Activated CD8-positive, alpha-beta memory T cell treated with anti-CD3 and anti-CD28 coated beads for 36 hours (primary cell): ENCODE data around the gene ORAI1. TPM values are rescaled to one million over a fixed set of nuclear protein-coding genes. Genes with fewer than 3 reads are reported as not detected.
"Not testable (repeated sequence)": the region's sequence is repeated elsewhere in the genome, so short reads cannot be mapped to it uniquely, and the experiment has no call there.

ENCODE experiments used
- CTCF ChIA-PET: fragments of 350-600 bp; sonication (Branson Sonifier 250); formaldehyde crosslinking; loops from one replicate; lab custom pipeline; 2021; ENCODE audit warnings: antibody characterized with exemption; lab: Charles Lee
- POLR2A ChIA-PET: fragments of 350-600 bp; sonication (Branson Sonifier 250); formaldehyde crosslinking; loops from one replicate; lab custom pipeline; 2021; ENCODE audit warnings: antibody characterized with exemption; lab: Charles Lee
- total RNA-seq, 2 experiments: library from RNA; stranded (reverse); gene quantifications; one replicate each; pipeline ENCODE4 v1.2.3, GENCODE V29; 2021

Gene ORAI1
- 10 to 100 TPM; 52.0 to 53.7 TPM for total RNA-seq

GRCh38 chr12:121626087-121626852, at the start of gene ORAI1:
ORAI1 (plus strand) TSS chr12:121626530.
- CTCF ChIA-PET = interaction anchor here (0.9 to 7.2 kb wide), 8 partner anchors 9 to 138 kb away, joined by 3 to 48 read pairs (median 8); partner anchors contain the start of gene MORN3
- POLR2A ChIA-PET = interaction anchor here (0.6 to 2.9 kb wide), 16 partner anchors 10 to 225 kb away, joined by 3 to 42 read pairs (median 7); partner anchors contain the start of genes KDM2B and RNF34

- ChIA-PET POLR2A (interaction anchor here (0.6 kb wide), 1 partner anchor 74 kb away, joined by 15 read pairs; no protein-coding TSS in a partner anchor), CTCF (interaction anchor here (1.3 kb wide), 1 partner anchor 24 kb away, joined by 5 read pairs; no protein-coding TSS in a partner anchor)
Observed at GRCh38 chr12:121576851-121577391, 49.4 kb upstream of the ORAI1 start.

DNA sequence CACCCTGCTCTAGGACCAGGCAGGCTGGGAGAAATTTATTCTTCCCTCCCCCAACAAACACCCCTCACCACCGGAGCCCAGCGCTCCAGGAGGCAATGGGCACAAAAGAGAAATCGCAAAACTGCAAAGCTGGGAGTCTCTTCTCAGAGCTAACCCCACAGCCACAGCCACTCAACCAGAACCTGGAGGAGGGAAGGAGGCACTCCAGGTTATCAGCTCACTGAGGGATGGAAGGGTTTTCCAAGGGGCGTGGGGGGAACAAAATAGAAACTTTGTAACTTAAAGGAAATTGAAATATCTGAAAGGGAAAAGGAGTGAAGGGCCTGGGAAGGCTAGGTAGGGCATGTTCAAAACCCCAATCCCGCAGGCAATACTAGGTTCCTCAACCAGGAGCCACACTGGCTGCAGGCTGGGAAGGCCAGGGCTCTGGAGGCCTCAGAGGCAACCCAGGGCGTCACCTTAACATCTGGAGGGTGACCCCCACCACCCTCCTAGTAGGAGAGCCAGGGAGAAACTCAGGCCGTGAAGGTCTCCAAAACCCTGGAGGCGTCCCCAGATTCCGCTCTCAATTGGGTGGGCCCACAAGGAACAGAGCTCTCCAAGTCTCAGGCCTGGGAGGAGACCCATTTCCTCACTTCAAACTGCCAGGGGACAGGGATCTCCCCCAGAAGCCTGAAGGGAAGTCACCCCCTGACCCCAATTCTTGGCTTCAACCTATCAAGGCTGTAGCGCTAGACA, 48.7 kb upstream of the ORAI1 start:
- ChIA-PET POLR2A (interaction anchor here (0.7 kb wide), 1 partner anchor 9 kb away, joined by 3 read pairs; no protein-coding TSS in a partner anchor), CTCF (interaction anchor here (0.5 to 1.3 kb wide), 2 partner anchors 25 to 72 kb away, joined by 4 to 5 read pairs; no protein-coding TSS in a partner anchor)

- ChIA-PET POLR2A (interaction anchor here (0.5 to 3.3 kb wide), 6 partner anchors 13 to 1287 kb away, joined by 3 to 26 read pairs (median 6); partner anchors contain the start of gene ORAI1), CTCF (interaction anchor here (0.5 to 1.8 kb wide), 4 partner anchors 41 to 106 kb away, joined by 3 to 7 read pairs (median 4); no protein-coding TSS in a partner anchor)
Observed at GRCh38 chr12:121578230-121579189, 47.8 kb upstream of the ORAI1 start.

DNA sequence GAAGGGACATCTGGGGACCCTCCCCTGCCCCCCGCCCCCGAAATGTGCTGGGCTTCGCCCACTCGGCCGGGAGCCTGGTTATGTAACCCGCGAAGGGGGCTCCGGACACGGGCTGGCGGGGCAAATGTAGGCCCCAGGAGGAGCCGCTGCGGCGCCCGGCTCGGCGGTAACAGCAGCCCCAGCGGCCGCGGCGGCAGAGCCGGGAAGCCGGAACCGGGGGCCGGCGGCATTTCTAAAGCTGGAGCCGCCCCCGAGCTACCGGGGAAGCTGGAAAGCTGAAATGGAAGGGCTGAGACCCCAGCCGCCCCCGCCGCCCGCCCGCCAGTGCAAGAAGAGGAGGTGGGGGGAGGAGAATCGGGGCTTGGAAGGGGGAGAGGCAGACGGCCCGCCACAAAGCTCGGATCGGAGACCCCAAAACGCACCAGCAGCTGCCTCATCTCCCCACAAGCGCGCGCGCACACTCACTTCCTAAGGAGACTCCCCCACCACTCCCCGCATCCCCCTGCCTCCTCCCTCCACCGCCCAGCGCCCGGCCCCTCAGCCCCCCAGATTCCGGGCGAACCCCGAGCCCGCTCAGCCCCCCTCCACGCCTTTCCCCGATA, 47.0 kb upstream of the ORAI1 start:
- ChIA-PET POLR2A (interaction anchor here (0.5 to 3.3 kb wide), 13 partner anchors 10 to 1305 kb away, joined by 3 to 26 read pairs (median 7); partner anchors contain the start of genes ORAI1 and RNF34), CTCF (interaction anchor here (0.6 to 1.8 kb wide), 9 partner anchors 12 to 1789 kb away, joined by 3 to 7 read pairs (median 3); no protein-coding TSS in a partner anchor)

DNA sequence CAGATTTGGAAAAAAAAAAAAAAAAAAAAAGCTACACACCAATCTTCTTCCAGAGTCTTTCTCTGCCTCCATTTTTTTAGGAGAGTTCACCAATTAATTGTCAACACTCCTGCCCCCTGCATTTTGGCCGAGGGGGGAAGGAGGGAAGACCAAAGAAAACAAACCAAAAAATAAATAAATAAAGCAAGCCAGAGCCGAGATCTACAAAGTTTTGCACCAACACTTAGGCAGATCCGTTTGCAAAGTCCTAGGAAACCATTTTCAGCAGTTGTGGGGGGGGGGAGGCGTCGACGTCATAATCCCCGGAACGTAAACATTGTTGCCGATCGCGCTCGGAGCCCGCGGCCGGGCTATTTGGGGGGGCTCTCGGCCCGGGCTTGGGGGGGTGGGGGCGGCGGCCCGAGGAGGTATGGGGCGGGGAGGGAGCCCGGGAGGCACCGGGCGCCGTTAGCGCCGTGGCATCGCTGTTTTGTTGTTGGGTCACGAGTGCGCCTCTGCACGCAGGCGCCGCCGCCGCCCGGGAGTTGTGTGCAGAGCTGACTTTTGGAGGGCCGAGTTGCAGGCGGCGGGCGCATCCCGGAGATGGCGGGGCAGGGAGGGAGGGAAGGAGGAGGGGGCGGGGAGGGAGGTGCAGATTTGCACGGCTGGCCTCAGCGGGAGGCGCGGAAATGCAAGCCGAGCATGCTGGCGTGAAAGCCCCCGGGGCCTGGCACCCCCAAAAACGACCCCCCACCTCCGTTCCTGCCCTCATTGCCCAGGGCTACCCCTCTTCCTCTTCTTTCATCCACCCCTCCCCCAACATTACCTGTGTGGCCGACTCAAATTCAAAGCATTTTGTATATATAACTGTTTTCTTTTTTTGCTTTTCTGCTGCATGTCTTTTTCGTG, 46.1 kb upstream of the ORAI1 start:
- POLR2A ChIA-PET = interaction anchor here (0.5 to 3.3 kb wide), 15 partner anchors 9 to 1306 kb away, joined by 3 to 26 read pairs (median 6); partner anchors contain the start of genes MLXIP, ORAI1 and RNF34
- CTCF ChIA-PET = interaction anchor here (0.6 to 1.8 kb wide), 8 partner anchors 11 to 1788 kb away, joined by 3 to 7 read pairs (median 3); no protein-coding TSS in a partner anchor

DNA sequence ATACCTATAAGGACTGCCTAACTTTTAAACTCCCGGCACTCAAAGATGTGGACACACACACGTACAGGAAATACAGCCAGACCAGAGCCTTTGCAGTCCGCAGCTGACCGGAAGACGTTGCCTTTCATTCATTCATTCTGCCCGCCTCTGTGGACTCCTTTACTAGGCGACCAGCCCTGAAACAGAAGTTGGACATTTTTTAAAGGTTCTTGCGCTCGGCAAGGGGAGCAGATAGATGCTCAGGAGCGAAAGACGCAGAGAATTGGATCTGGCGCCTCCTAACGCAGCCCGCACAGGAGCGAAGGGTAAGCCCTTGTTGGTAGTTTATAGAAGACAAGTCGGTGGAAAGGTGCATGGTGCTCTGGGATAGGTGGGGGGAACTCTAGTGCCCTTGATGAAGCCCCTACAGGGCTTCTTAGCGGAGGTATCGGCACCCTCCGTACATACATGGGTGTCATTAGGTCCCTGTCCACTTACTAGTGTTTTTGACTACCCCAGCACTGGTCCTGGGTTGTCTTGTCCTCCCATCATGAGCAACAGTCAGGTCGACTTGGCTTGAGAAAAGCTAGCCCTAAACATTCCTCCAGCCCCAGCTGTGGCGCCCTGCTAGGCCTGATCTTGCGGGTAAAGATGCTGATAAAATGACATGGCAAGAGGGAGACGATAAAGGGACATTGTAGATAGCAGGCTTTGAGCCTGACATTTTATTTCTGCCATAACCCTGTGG, 45.2 kb upstream of the ORAI1 start, which contains the start of gene KDM2B:
KDM2B (minus strand) TSS at position 65 of the 727 bp plus-strand sequence. CDS start 112 bp downstream, outside the sequence.
- POLR2A ChIA-PET = interaction anchor here (0.6 to 3.3 kb wide), 6 partner anchors 10 to 168 kb away, joined by 3 to 26 read pairs (median 6); no protein-coding TSS in a partner anchor
- CTCF ChIA-PET = interaction anchor here (0.6 to 1.5 kb wide), 3 partner anchors 9 to 135 kb away, joined by 3 to 5 read pairs (median 3); no protein-coding TSS in a partner anchor

- CTCF ChIA-PET = no interaction called here
- POLR2A ChIA-PET = interaction anchor here (0.6 to 3.3 kb wide), 4 partner anchors 9 to 169 kb away, joined by 3 to 26 read pairs (median 6); no protein-coding TSS in a partner anchor
Observed at GRCh38 chr12:121581686-121582429, 44.5 kb upstream of the ORAI1 start.

GRCh38 chr12:121582583-121583333, 43.6 kb upstream of the ORAI1 start:
- ChIA-PET CTCF (interaction anchor here (0.6 kb wide), 1 partner anchor 30 kb away, joined by 3 read pairs; no protein-coding TSS in a partner anchor), POLR2A (no interaction called here)

- POLR2A ChIA-PET = not testable (repeated sequence)
- CTCF ChIA-PET = interaction anchor here (0.6 kb wide), 1 partner anchor 31 kb away, joined by 3 read pairs; no protein-coding TSS in a partner anchor
Observed at GRCh38 chr12:121583334-121583661, 43.0 kb upstream of the ORAI1 start.

DNA sequence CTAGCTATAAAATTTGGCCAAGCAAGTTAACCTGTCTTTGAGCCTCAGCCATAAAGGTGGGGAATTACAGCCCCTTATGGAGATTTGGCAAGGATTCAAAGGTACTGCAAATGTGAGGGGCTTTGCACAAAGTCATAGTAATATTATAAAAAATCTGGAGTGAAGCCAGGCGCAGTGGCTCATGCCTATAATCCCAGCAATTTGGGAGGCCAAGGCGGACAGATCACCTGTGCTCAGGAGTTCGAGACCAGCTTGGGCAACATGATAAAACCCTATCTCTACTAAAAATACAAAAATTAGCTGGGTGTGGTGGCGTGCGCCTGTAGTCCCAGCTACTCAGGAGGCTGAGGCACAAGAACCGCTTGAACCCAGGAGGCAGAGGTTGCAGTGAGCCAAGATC, 41.4 kb upstream of the ORAI1 start:
- CTCF ChIA-PET, POLR2A ChIA-PET: not testable (repeated sequence)

- CTCF ChIA-PET = interaction anchor here (1.0 to 1.4 kb wide), 3 partner anchors 10 to 53 kb away, joined by 3 read pairs; partner anchors contain the start of gene KDM2B
- POLR2A ChIA-PET = interaction anchor here (1.0 to 3.2 kb wide), 3 partner anchors 11 to 82 kb away, joined by 3 to 26 read pairs (median 14); partner anchors contain the start of genes KDM2B and ORAI1
Observed at GRCh38 chr12:121590476-121591143, 35.7 kb upstream of the ORAI1 start.

DNA sequence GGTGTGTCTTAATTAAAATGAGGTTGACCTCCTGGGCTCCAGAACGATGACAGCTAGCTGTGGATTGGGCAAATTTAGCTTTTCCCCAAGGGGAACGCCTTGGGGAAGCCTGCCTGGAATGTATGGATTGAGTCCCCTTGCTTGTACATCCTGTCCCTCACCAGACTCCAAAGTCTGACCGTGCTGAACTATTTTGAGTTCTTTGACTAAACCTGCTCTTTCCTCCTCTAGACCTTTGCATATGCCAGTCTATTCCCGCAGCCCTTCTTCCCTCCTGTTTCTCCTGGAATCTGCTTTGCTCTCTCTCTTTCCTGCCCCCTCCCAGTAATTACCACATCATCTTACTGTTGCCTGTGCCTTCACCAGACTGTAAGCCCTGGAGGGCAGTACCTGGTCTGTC, 34.0 kb upstream of the ORAI1 start:
- CTCF ChIA-PET = no interaction called here
- POLR2A ChIA-PET = interaction anchor here (2.7 to 3.2 kb wide), 2 partner anchors 12 to 35 kb away, joined by 14 to 26 read pairs; partner anchors contain the start of genes KDM2B and ORAI1
